GM19099 (cell line): ENCODE data around the gene DLEC1.

Experiments
- POLR2A ChIP-seq: IDR thresholded peaks from 3 replicates; pipeline ENCODE4 v1.6.1; 2011; ENCODE audit warnings: low read depth; ENCODE audit not compliant: insufficient read length; ENCODE audit errors: extremely low read depth

The DLEC1 gene

DNA sequence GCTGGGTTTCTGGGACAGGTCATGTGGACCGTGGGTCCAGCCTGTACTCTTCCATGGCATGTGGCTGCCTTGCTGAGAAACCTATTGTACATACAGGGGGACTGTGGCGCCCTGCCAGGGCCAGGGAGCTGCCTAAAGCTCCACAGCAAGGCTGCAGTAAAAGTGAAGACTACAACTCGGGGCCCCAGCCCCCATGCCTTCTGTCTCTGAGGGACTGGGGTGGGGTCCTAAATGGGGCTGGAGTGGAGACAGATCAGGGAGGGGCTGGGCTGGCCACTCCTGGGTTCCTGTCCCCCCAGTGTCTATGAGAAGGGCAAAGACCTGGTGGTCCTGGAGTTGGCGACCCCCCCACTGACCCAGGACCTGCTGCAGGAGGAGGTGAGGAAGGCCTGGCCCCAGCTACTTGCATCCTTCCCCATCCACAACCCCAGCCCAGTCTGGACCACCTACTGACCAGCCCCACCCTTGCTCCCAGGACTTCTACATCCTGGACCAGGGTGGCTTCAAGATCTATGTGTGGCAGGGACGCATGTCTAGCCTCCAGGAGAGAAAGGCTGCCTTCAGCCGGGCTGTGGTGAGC, 41.1 kb upstream of the DLEC1 start:
- TF ChIP-seq POLR2A, result no peak

DNA sequence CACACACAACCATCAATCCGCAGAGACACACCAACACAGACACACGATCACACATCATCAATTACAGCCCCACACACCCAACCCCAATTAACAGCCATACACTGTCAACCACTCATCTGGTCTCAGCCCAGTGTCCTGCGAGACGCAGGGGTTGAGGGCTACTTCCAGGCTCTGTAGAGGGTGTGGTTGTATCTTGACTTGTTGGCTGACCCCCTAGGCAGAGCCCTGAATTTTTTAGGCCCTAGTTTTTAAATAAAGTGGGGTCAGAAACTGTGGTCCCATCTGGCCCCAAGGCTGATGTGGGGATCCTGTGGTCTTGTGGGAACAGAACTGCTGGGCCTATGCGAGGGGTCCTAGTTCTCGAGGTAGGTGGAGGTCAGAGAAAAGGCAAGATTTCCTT, 39.2 kb upstream of the DLEC1 start:
- no peak for TF ChIP-seq POLR2A

DNA sequence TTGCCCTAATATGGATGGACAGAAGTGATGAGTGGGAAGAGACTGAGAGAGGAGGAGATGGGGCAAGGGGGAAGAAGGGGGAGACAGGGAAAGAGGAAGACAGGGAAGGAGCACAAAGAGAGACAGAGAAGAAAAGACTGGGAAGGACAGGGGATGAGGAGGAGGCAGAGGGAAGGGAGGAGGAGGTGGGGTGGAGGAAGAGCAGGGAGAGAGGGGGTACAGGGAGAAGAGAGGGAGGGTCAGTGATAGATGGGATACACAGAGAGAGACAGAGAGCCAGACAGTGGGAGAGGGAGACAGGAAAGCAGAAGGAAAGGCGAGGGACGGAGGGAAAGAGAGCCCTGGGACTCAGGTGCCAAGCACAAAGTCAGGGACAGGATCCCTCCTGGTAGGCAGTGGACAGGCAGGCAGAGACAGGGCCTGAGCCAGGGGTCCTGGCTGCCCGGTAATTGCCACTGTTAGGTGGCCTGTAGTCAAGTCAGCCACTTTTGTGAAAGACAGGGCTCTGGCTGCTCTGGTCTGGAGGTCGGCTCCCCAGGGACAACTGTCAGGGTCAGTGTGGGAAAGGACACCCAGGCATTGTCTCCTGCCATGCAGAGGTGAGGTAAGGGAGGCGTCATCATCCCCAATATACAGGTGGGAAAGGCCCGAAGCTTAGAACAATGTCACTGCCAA, 38.6 kb upstream of the DLEC1 start:
- TF ChIP-seq POLR2A, result no peak

DNA sequence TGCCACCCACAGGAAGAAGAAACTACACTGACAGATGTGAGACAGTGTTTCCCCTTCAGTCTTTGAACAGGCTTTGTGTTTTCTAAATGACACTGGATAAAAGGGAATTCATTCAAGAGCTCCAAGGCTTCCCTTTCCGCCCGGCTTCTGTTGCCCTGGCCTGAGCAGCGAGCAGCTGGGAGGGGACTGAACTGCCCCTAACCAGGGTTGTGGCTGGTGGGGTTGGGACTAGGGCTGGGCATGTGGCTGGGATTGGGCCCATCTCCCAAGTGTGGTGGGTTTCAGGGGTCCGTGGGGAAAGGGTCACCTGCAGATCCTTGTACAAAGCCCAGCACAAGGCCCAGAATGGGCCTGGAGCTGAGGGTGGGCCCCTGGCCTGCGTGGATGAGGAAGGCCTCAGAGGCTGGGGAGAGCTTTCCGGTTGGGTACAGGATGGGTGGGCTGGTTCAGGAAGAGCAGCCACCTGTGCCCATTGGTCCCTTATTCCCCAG, 38.0 kb upstream of the DLEC1 start:
- no peak for TF ChIP-seq POLR2A

DNA sequence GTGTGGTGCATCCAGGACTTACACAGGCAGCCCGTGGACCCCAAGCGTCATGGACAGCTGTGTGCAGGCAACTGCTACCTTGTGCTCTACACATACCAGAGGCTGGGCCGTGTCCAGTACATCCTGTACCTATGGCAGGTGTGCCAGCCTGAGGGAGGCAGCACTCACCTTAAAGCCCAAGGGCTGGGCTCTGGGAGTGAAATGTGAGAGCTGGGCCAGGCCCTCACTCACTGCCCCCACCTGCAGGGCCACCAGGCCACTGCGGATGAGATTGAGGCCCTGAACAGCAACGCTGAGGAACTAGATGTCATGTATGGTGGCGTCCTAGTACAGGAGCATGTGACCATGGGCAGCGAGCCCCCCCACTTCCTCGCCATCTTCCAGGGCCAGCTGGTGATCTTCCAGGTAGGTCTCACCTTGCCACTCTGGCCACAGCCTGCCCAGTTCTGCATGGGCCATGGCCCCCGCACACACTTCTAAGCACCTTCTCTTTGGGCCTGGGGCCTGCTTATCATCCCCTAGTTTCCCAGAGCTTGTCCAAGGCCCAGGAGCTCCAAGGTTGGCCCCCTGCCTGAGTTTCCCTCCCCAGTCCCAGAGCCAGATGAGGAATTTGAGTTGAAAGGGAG, 37.4 kb upstream of the DLEC1 start:
- TF ChIP-seq POLR2A, result no peak

DNA sequence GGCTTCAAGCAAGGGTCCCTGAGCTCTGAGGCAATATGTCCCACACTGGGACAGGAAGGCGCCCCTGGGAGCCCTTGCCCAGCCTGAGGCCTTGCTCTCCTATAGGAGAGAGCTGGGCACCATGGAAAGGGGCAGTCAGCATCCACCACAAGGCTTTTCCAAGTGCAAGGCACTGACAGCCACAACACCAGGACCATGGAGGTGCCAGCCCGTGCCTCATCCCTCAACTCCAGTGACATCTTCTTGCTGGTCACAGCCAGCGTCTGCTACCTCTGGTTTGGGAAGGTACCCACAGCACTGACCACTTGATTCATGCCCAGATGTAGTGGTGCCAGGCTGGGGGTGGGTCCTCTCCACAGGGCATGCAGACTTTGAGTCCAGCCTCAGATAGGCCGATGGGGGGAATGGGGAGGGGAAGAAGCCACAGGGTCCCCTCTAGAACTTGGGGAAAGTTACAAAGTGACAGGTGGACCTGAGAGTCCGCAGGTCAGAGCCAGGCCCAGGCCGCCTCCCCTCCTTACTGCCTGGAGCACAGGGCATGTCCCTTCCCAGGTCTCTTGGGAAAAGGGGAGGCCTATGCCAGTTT, 36.6 kb upstream of the DLEC1 start:
- TF ChIP-seq POLR2A, result no peak

DNA sequence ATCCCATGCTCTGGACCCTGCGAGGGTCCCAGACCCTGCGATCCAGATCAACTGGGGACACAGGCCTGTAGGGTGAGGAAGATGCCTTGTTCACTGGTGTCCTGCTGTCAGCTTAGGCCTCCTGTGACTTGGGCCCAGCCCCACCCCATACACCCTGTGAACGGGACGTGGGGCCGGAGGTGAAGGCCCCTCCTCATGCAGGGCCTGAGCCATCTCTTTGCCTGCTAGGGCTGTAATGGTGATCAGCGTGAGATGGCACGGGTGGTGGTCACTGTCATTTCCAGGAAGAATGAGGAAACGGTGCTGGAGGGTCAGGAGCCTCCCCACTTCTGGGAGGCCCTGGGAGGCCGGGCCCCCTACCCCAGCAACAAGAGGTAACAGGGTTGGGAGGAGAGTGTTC, 36.1 kb upstream of the DLEC1 start:
- TF ChIP-seq POLR2A, result no peak

DNA sequence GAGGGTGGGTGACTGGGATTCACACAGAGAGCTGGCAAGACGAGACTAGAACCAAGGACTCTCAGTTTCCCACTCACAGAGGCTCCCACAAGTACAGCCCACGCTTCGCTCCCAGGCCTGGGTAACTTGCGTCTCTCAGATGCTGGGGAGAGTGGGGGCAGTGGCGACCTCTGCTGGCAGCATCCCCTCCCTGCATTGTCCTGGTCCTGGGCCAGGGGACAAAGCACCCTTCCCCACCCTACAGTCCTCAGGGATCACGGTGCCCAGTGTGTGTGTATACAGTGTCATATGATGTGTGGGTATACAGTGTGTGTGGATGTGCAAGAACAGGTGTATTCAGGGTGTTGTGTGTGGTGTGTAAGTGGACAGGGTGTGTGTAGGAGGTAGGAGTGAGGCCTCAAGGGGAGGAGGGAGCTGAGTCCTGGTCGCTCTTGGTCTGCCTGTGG, 35.6 kb upstream of the DLEC1 start:
- TF ChIP-seq POLR2A, result no peak

DNA sequence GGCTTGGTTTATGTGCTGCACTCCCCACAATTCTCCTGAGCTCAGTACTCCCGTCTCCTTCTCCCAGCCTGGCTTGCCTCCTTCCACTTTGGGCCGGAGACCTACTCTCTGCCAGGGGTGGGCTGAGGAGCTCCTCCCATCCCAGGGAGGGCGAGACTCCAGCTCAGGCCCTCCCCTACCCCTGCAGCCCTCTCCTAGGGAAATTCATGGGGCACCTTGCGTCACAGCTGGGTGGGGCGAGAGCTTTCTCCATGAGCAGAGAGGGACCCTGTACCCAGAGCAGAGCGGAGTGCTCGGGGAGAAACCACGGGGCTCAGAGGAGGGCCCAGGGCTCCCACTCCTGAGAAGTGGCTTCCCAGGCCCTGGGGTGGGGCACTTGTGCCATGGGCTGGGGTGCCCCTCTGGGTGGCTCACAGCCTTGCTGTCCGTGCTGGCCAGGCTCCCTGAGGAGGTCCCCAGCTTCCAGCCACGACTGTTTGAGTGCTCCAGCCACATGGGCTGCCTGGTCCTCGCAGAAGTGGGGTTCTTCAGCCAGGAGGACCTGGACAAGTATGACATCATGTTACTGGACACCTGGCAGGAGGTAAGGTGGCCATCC, 35.1 kb upstream of the DLEC1 start:
- no peak for TF ChIP-seq POLR2A

DNA sequence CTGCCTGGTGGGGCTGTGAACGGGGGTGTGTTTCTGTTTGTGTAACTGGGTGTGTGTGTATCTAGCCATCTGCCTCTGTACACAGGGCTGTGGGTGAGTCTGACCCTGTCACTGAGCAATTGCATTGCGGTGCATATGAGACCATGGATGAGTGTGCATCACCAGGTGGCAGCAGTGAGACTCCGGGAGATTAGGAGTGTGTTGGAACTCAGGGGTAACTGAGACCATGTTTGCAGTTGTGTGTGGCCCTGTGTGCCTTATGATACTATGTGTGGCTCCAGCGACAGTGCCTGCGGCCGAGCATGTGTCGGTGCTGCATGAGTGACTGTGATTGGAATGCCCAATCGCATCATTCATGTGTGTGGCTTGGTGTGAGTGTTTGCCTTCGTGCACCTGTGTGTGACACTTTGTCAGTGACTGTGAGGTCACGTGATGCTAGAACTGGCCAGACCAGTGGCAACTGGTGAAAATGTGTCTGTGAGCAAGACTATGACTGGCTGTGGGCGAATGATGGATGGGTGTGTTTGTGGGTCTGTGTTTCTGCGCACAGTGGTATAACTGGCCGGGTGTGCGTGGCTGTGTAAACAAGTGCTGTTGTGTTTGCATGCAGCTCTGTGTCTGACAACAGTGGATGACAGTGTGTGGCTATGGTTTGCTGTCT, 34.5 kb upstream of the DLEC1 start:
- no peak for TF ChIP-seq POLR2A

DNA sequence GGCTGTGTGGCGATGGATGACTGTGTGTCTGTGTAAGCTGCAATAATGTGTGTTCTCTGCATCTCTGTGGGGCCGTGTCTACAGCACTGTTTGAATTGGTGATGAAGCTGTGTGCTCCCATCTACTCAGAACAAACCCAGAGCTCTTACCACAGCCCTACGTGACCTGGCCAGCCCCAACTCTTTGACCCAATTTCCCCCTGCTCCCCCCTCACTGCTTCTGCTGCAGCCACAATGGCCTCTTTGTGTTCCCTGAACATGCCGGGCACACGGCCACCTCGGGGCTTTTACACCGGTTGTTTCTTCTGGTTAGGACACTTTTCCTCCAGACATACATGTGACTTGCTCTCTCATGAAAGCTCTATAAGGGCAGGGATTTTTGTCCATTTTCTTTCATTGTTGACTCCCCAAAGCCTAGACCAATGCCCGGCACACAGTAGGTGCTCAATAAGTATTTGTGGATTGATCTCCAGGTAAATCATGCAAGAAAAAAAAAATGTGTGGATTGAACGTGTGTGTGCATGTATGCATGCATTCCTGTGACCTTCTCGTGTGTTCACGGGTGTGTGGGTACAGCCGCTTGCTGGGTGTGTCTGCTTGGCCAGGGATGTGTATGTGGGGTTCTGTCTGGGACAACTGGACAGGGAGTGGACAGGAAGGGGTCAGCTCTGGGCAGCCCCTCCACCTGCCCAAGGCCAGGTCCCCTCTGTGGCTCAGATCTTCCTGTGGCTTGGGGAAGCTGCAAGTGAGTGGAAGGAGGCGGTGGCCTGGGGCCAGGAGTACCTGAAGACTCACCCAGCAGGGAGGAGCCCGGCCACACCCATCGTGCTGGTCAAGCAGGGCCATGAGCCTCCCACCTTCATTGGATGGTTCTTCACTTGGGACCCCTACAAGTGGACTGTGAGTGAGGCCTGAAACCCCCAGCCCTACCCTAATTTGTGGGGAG, 33.7 kb upstream of the DLEC1 start:
- no peak for TF ChIP-seq POLR2A

DNA sequence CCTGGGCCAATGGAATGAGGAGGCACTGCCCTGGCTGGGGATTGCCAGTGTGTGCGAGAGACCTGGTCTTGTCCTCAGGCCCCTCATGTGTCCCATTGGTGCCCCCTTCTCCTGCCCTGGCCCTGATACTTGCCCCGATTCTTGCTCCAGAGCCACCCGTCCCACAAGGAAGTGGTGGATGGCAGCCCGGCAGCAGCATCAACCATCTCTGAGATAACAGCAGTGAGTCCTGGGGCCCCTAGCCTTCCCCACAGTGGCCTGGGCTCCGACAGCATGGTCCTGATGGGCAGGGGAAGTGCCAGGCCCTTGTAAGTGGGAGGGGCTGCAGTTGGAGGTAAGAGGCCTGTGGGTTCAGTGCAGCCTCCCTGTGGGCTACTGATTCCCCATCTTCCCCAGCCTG, 33.0 kb upstream of the DLEC1 start:
- TF ChIP-seq POLR2A, result no peak

DNA sequence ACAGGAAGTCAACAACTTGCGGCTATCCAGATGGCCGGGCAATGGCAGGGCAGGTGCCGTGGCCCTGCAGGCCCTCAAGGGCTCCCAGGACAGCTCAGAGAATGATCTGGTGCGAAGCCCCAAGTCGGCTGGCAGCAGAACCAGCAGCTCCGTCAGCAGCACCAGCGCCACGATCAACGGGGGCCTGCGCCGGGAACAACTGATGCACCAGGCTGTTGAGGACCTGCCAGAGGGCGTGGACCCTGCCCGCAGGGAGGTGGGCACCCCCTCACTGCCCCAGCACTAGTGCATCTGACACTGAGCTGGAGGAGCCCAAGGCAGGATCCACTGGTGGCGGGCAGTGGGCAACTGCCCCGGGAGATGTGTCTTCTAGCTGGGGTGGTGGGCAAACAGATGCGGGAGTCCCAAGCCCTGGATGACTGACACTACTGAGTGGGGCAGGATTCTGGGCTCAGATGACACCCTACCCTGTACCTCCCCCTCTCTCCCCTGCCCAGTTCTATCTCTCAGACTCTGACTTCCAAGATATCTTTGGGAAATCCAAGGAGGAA, 32.5 kb upstream of the DLEC1 start:
- no peak for TF ChIP-seq POLR2A

DNA sequence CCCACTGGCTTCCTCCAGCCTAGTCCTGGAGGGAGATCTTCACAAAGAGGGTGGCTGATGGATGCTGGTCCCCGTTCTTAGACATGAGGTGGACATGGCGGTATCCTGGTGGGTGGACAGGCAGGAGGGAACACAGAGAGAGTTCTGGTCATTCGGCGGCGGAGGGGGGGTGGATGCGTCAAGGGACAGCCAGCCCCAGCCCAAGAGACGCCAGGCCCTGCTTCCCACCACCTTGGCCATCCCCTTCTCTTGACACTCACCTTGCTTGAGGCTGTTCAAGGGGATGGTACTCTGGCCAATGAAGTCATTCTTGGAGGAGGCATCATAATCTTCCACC, 31.3 kb upstream of the DLEC1 start:
- TF ChIP-seq POLR2A, result no peak
